ENCODE measurements around the gene PIK3R2. TPM values are rescaled to one million over a fixed set of nuclear protein-coding genes. Genes with fewer than 3 reads are reported as not detected.

PIK3R2 gene
- total RNA-seq, 1 experiment from 2014 or later = 42.8 TPM

GRCh38 chr19:18128044-18128443, 24.9 kb upstream of the PIK3R2 start:
- Histone ChIP-seq H4K20me1 (ENCODE audit: control insufficient read depth, insufficient read depth, insufficient read length) (no peaks in the 10 kb centered on the region), H3K18ac (ENCODE audit: insufficient read length, low read depth, low read length) (no peak overlapping the region), H2BK15ac (ENCODE audit: low read depth, low read length) (no peak overlapping the region), H3K4me2 (ENCODE audit: insufficient read depth, insufficient read length, low read length) (no peak overlapping the region), H3K9me3 (ENCODE audit: control insufficient read depth, low read depth, low read length) (no peaks in the 10 kb centered on the region), H4K8ac (replicated peaks; ENCODE audit: insufficient read length, low read depth, low read length) (no peak overlapping the region), H3K79me2 (ENCODE audit: insufficient read depth, low read length) (no peaks in the 10 kb centered on the region), H3K79me1 (ENCODE audit: insufficient read depth, low read depth, low read length, poor library complexity, severe bottlenecking) (no peaks in the 10 kb centered on the region), H4K91ac (ENCODE audit: insufficient read length, low read depth, low read length) (no peak overlapping the region), H3T11ph (ENCODE audit: low read length) (no peak overlapping the region), H2BK20ac (ENCODE audit: low read depth, low read length, poor library complexity, severe bottlenecking) (no peak overlapping the region), H2AFZ (ENCODE audit: low read length) (no peak overlapping the region), H3K27ac (ENCODE audit: insufficient read length, low read depth, low read length) (no peak overlapping the region), H2BK5ac (ENCODE audit: insufficient read length, low read length) (no peak overlapping the region), H3K4ac (ENCODE audit: low read depth, low read length) (no peak overlapping the region), H3K27me3 (ENCODE audit: insufficient read depth, low read length) (no peaks in the 10 kb centered on the region), H3K14ac (ENCODE audit: insufficient read depth, low read length) (no peak overlapping the region), H2AK5ac (ENCODE audit: insufficient read length, low read length) (no peak overlapping the region), H3K4me1 (ENCODE audit: insufficient read depth, low read length) (no peaks in the 10 kb centered on the region), H2BK120ac (ENCODE audit: low read depth, low read length, poor library complexity, severe bottlenecking) (no peak overlapping the region), H3K56ac (ENCODE audit: insufficient read length, low read depth, low read length) (no peak overlapping the region), H4K5ac (ENCODE audit: insufficient read length, low read depth, low read length) (no peak overlapping the region), H3K23me2 (ENCODE audit: insufficient read length, low read depth, low read length, poor library complexity, severe bottlenecking) (no peaks in the 10 kb centered on the region), H3K23ac (ENCODE audit: insufficient read length, low read depth, low read length) (peak overlapping the region; percentile 9), H3K9ac (ENCODE audit: extremely low read depth, insufficient read length, low read length) (no peak overlapping the region), H2BK12ac (ENCODE audit: insufficient read length, low read depth, low read length) (no peak overlapping the region)
- Mint-ChIP-seq H3K9me3 (no peaks in the 10 kb centered on the region), H3K27ac (no peak overlapping the region; a peak in 1 of 7 replicates), H3K36me3 (ENCODE audit: insufficient read depth in 1 of 3, low read depth in 3 of 3) (peaks cover 15 to 57% (median 53%) of the 10 kb centered on the region in 3 experiments; a peak in 6 of 7 replicates), H3K4me1 (no peaks in the 10 kb centered on the region), H3K4me3 (no peak overlapping the region), H3K27me3 (ENCODE audit: low read depth) (no peaks in the 10 kb centered on the region)
- WGBS (ENCODE audit: extremely low coverage, insufficient read length, low lambda C conversion rate) = no CpG with 5 or more reads among the region's 3 CpGs
- DNase-seq = no peak
- no peak for TF ChIP-seq CTCF (conservative IDR thresholded peaks at IDR 0.05)

Data from H9 (cell line).